ENCODE data around the gene LMLN.
"Not testable (repeated sequence)": the region's sequence is repeated elsewhere in the genome, so short reads cannot be mapped to it uniquely, and the experiment has no call there.

Gene LMLN

DNA sequence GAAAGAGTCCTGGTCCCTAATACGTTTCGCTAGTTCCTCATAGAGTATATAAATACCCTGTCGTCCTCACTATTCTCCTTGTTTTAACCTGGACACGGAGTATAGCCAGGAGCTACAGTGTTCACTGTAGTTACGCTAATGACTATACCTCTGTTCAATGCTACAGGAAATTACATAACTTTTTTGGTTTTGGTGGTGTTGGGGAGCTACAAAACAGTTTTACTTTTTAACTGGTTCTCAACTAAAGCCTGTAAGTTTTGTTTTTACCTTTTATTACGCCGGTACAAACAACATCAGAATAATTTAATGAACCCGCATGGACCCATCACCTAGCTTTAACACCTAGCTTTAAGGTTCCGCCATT, 1.5 kb downstream of the LMLN start:
- Histone ChIP-seq H3K27me3 (ENCODE audit: insufficient read depth, low read depth, severe bottlenecking) (no peaks in the 10 kb centered on the region), H3K27ac (no peak overlapping the region), H3K36me3 (no peaks in the 10 kb centered on the region), H3K4me3 (ENCODE audit: low read depth, low read length) (no peak overlapping the region), H3K9me3 (ENCODE audit: severe bottlenecking) (no peaks in the 10 kb centered on the region)
- DNase-seq, result no peak
- TF ChIP-seq, protein P1, sequence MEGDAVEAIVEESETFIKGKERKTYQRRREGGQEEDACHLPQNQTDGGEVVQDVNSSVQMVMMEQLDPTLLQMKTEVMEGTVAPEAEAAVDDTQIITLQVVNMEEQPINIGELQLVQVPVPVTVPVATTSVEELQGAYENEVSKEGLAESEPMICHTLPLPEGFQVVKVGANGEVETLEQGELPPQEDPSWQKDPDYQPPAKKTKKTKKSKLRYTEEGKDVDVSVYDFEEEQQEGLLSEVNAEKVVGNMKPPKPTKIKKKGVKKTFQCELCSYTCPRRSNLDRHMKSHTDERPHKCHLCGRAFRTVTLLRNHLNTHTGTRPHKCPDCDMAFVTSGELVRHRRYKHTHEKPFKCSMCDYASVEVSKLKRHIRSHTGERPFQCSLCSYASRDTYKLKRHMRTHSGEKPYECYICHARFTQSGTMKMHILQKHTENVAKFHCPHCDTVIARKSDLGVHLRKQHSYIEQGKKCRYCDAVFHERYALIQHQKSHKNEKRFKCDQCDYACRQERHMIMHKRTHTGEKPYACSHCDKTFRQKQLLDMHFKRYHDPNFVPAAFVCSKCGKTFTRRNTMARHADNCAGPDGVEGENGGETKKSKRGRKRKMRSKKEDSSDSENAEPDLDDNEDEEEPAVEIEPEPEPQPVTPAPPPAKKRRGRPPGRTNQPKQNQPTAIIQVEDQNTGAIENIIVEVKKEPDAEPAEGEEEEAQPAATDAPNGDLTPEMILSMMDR (IDR thresholded peaks at IDR 0.05; ENCODE audit: low read depth, low read length), result no peak

DNA sequence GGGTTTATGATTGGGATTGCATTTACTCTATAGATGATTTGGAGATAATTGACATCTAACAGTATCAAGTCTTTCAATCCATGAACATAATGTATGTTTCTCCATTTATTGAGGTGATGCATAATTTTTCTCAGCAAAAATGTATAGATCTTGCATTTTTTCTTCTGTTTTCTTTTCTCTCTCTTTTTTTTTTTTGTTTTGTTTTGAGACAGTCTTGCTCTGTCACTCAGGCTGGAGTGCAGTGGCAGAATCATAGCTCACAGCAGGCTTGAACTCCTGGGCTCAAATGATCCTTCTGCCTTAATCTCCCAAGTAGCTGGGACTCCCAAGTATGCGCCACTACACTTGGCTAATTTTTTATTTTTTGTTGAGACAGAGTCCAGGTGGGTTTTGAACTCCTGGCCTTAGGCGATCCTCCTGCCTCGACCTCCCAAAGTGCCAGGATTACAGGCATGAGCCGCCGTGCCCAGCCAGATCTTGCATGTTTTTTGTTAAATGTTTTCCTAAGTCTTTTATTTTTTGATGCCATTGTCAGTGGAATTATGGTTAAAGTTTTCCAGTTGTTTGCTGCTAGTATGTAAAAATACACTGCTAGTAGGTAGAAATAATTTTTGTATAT, 3.1 kb downstream of the LMLN start:
- Histone ChIP-seq H3K36me3 (no peaks in the 10 kb centered on the region), H3K27me3 (ENCODE audit: insufficient read depth, low read depth, severe bottlenecking) (no peaks in the 10 kb centered on the region), H3K27ac (no peak overlapping the region), H3K4me3 (ENCODE audit: low read depth, low read length) (no peak overlapping the region), H3K9me3 (ENCODE audit: severe bottlenecking) (no peaks in the 10 kb centered on the region)
- TF ChIP-seq, protein P1 (IDR thresholded peaks at IDR 0.05; ENCODE audit: low read depth, low read length), result no peak
- DNase-seq, result no peak

DNA sequence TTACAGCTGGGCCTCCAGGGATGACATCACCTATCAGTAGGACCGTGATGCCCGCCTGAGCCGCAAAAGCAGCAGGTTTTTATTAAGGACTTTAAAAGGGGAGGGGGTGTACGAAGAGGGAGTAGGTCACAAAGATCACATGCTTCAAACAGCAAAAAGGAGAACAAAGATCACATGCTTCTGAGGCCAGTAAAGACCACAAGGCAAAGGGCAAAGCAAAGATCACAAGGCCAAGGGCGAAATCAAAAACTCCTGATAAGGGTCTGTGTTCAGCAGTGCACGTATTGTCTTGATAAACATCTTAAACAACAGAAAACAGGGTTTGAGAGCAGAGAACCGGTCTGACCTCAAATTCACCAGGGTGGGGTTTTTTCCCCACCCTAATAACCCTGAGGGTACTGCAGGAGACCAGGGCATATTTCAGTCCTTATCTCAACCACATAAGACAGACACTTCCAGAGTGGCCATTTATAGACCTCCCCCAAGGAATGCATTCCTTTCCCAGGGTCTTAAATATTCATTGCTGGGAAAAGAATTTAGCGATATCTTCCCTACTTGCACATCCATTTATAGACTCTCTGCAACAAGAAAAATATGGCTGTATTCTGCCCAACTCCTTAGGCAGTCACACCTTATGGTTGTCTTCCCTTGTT, 7.4 kb downstream of the LMLN start:
- H3K9me3 ChIP-seq (ENCODE audit: severe bottlenecking); H3K27ac ChIP-seq; H3K36me3 ChIP-seq; H3K4me3 ChIP-seq (ENCODE audit: low read depth, low read length); DNase-seq; H3K27me3 ChIP-seq (ENCODE audit: insufficient read depth, low read depth, severe bottlenecking): not testable (repeated sequence)

DNA sequence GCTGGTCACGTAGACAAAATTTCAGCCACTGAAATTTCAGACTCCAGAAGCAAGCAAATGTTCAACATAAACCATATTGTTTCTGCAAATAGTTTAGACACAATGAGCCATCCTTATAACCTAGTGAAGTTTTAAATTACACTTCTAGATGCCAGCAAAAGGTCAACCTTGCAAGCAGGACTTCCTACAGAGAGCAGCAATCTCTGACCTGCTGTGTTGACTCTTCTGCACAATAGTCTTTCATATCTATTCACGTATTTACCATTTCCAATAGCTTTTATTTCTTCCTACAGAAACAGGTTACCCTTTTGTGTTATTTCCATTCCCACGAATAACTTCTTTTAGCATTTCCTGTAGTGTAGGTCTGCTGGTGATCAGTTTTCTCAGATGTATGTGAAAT, 10.6 kb downstream of the LMLN start:
- H3K27ac ChIP-seq, result no peak overlapping the region
- no peaks in the 10 kb centered on the region for H3K36me3 ChIP-seq
- TF ChIP-seq, protein P1 (IDR thresholded peaks at IDR 0.05; ENCODE audit: low read depth, low read length), result no peak
- H3K4me3 ChIP-seq (ENCODE audit: low read depth, low read length), result no peak overlapping the region
- no peak for DNase-seq
- H3K9me3 ChIP-seq (ENCODE audit: severe bottlenecking), result no peaks in the 10 kb centered on the region
- no peaks in the 10 kb centered on the region for H3K27me3 ChIP-seq (ENCODE audit: insufficient read depth, low read depth, severe bottlenecking)

DNA sequence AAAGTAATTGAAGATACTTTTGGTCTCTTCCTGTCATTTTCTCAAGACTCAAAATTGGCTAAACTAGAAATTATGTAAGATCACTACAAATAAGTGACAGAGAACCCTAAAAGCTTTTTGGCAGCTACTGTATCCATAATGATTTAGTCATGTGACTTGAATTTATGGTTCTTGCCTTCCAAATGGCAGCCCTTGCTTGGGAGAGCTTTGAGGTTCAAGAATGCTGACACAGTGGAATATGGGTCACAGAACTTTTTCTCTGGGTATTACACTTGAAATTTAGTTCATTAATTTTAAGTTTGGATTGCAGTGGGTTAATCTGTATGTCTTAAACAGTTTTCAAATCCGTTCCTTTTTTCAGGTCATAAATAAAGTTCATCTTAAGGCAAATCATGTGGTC, 14.0 kb downstream of the LMLN start:
- Histone ChIP-seq H3K36me3 (no peaks in the 10 kb centered on the region), H3K27ac (no peak overlapping the region), H3K27me3 (ENCODE audit: insufficient read depth, low read depth, severe bottlenecking) (no peaks in the 10 kb centered on the region), H3K9me3 (ENCODE audit: severe bottlenecking) (no peaks in the 10 kb centered on the region), H3K4me3 (ENCODE audit: low read depth, low read length) (no peak overlapping the region)
- TF ChIP-seq, protein P1 (IDR thresholded peaks at IDR 0.05; ENCODE audit: low read depth, low read length), result no peak
- no peak for DNase-seq

DNA sequence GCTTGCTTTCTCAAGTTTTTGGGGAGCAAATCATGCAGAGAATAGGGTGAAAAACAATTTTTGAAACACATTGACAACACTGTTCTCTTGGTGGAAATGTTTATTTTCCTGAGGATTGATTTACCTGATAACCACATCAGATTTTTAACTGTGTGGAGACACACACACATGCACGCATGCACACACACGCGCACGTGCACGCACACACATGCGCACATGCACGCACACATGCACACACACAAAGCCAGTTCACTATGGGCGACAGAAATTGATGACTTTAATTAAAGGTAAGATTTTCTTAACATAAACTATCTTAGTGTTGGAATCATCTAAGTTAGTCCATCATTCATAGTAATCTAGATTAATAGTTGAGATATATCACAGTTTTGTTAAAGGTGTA, 15.3 kb downstream of the LMLN start:
- H3K36me3 ChIP-seq, result no peaks in the 10 kb centered on the region

More for the DNA sequence above, 15.3 kb downstream of the LMLN start:
- no peak for DNase-seq
- H3K27ac ChIP-seq, result no peak overlapping the region
- no peaks in the 10 kb centered on the region for H3K27me3 ChIP-seq (ENCODE audit: insufficient read depth, low read depth, severe bottlenecking)
- no peak overlapping the region for H3K4me3 ChIP-seq (ENCODE audit: low read depth, low read length)
- TF ChIP-seq, protein P1 (IDR thresholded peaks at IDR 0.05; ENCODE audit: low read depth, low read length), result no peak
- H3K9me3 ChIP-seq (ENCODE audit: severe bottlenecking), result no peaks in the 10 kb centered on the region
